HEK293 (cell line): Measurements from ENCODE around the gene SEMA3A.

ENCODE experiments used
- CTCF ChIA-PET: fragments of 350-600 bp; formaldehyde crosslinking; extraction: SDS; loops from one replicate; lab custom pipeline; 2021; ENCODE audit warnings: antibody characterized with exemption; lab: Yijun Ruan, JAX
- POLR2A ChIA-PET: fragments of 300-600 bp; formaldehyde crosslinking; extraction: SDS; loops from one replicate; lab custom pipeline; 2020; ENCODE audit warnings: antibody characterized with exemption, inconsistent platforms; lab: Yijun Ruan, JAX
- H3K27ac ChIP-seq: fragments of 200-500 bp; sonication (Bioruptor generic); 2 replicates; pipeline ENCODE4 v1.5.1; 2014; ENCODE audit warnings: low read depth, low read length, control low read depth, inconsistent platforms; ENCODE audit errors: extremely low read depth
- H3K36me3 ChIP-seq, 2 experiments: fragments of 200-500 bp in 1 of 2; sonication (Bioruptor generic) in 1 of 2; 1 replicate in 1 of 2; 2 replicates in 1 of 2; pipeline ENCODE4 v1.5.1; 2014 to 2017; ENCODE audit warnings: inconsistent platforms in 2 of 2, low read length in 2 of 2; ENCODE audit not compliant: control insufficient read depth in 2 of 2, insufficient read depth in 1 of 2
- H3K4me1 ChIP-seq: fragments of 200-500 bp; sonication (Bioruptor generic); 2 replicates; pipeline ENCODE4 v1.5.1; 2014; ENCODE audit warnings: mild to moderate bottlenecking, low read length, inconsistent platforms; ENCODE audit not compliant: control insufficient read depth, insufficient read depth
- H3K4me3 ChIP-seq: 2 replicates; pipeline ENCODE4 v1.5.1; 2011; ENCODE audit warnings: low read depth, mild to moderate bottlenecking, control low read depth, low read length, moderate library complexity
- H3K9me3 ChIP-seq: fragments of 200-500 bp; sonication (Bioruptor generic); 2 replicates; pipeline ENCODE4 v1.5.1; 2014; ENCODE audit warnings: low read depth, low read length, inconsistent platforms; ENCODE audit not compliant: control insufficient read depth, insufficient read depth
- BCL11B ChIP-seq: fragments of 450-650 bp; formaldehyde crosslinking; IDR thresholded peaks from 2 replicates; pipeline ENCODE4 v1.5.1; 2016; ENCODE audit warnings: low read depth, missing biosample characterization, missing genetic modification characterization
- GFI1B ChIP-seq: fragments of 450-650 bp; formaldehyde crosslinking; IDR thresholded peaks from 2 replicates; pipeline ENCODE4 v1.5.1; 2016; ENCODE audit warnings: missing biosample characterization, missing genetic modification characterization
- GLI4 ChIP-seq: fragments of 450-650 bp; formaldehyde crosslinking; IDR thresholded peaks from 2 replicates; pipeline ENCODE4 v1.5.1; 2016; ENCODE audit warnings: missing biosample characterization, missing genetic modification characterization
- GLIS1 ChIP-seq: fragments of 450-650 bp; formaldehyde crosslinking; IDR thresholded peaks from 2 replicates; pipeline ENCODE4 v1.5.1; 2016; ENCODE audit warnings: missing biosample characterization, missing genetic modification characterization
- REPIN1 ChIP-seq: fragments of 450-650 bp; formaldehyde crosslinking; IDR thresholded peaks from 2 replicates; pipeline ENCODE4 v1.5.1; 2017; ENCODE audit warnings: missing biosample characterization, missing genetic modification characterization, low read depth
- SCRT2 ChIP-seq: fragments of 450-650 bp; formaldehyde crosslinking; IDR thresholded peaks from 2 replicates; pipeline ENCODE4 v1.5.1; 2016; ENCODE audit warnings: missing biosample characterization, missing genetic modification characterization
- ZBTB20 ChIP-seq: fragments of 450-650 bp; formaldehyde crosslinking; IDR thresholded peaks from 2 replicates; pipeline ENCODE4 v1.5.1; 2016; ENCODE audit warnings: missing biosample characterization, missing genetic modification characterization
- ZBTB21 ChIP-seq: fragments of 450-650 bp; formaldehyde crosslinking; IDR thresholded peaks from 2 replicates; pipeline ENCODE4 v1.5.1; 2017; ENCODE audit warnings: missing biosample characterization, missing genetic modification characterization
- ZBTB7A ChIP-seq: fragments of 450-650 bp; formaldehyde crosslinking; IDR thresholded peaks from 2 replicates; pipeline ENCODE4 v1.5.1; 2016; ENCODE audit warnings: low read depth, missing biosample characterization, missing genetic modification characterization
- ZFP37 ChIP-seq: fragments of 450-650 bp; formaldehyde crosslinking; IDR thresholded peaks from 2 replicates; pipeline ENCODE4 v1.5.1; 2016; ENCODE audit warnings: missing biosample characterization, missing genetic modification characterization
- ZIC2 ChIP-seq: fragments of 450-650 bp; formaldehyde crosslinking; IDR thresholded peaks from 2 replicates; pipeline ENCODE4 v1.5.1; 2016; ENCODE audit warnings: missing biosample characterization, missing genetic modification characterization
- ZNF10 ChIP-seq: fragments of 450-650 bp; formaldehyde crosslinking; IDR thresholded peaks from 2 replicates; pipeline ENCODE4 v1.5.1; 2017; ENCODE audit warnings: missing biosample characterization, missing genetic modification characterization
- ZNF16 ChIP-seq: fragments of 450-650 bp; formaldehyde crosslinking; IDR thresholded peaks from 2 replicates; pipeline ENCODE4 v1.5.1; 2016; ENCODE audit warnings: low read depth, missing biosample characterization, missing genetic modification characterization
- ZNF174 ChIP-seq: fragments of 450-650 bp; formaldehyde crosslinking; IDR thresholded peaks from 2 replicates; pipeline ENCODE4 v1.5.0; 2017; ENCODE audit warnings: missing biosample characterization, mild to moderate bottlenecking, missing genetic modification characterization
- ZNF221 ChIP-seq: fragments of 450-650 bp; formaldehyde crosslinking; IDR thresholded peaks from 2 replicates; pipeline ENCODE4 v1.5.1; 2017; ENCODE audit warnings: missing biosample characterization, missing genetic modification characterization, borderline replicate concordance
- ZNF239 ChIP-seq: fragments of 450-650 bp; formaldehyde crosslinking; IDR thresholded peaks from 2 replicates; pipeline ENCODE4 v1.5.1; 2016; ENCODE audit warnings: missing biosample characterization, missing genetic modification characterization
- ZNF324 ChIP-seq: fragments of 450-650 bp; formaldehyde crosslinking; IDR thresholded peaks from 2 replicates; pipeline ENCODE4 v1.5.1; 2016; ENCODE audit warnings: missing biosample characterization, missing genetic modification characterization
- ZNF354C ChIP-seq: fragments of 450-650 bp; formaldehyde crosslinking; IDR thresholded peaks from 2 replicates; pipeline ENCODE4 v1.5.1; 2016; ENCODE audit warnings: missing biosample characterization, missing genetic modification characterization, low read depth, borderline replicate concordance
- ZNF600 ChIP-seq: fragments of 450-650 bp; formaldehyde crosslinking; IDR thresholded peaks from 2 replicates; pipeline ENCODE4 v1.5.1; 2016; ENCODE audit warnings: missing biosample characterization, missing genetic modification characterization
- ZNF624 ChIP-seq: fragments of 450-650 bp; formaldehyde crosslinking; IDR thresholded peaks from 2 replicates; pipeline ENCODE4 v1.5.1; 2017; ENCODE audit warnings: missing biosample characterization, missing genetic modification characterization
- ZNF776 ChIP-seq: fragments of 450-650 bp; formaldehyde crosslinking; IDR thresholded peaks from 2 replicates; pipeline ENCODE4 v1.5.0; 2017; ENCODE audit warnings: missing biosample characterization, missing genetic modification characterization, borderline replicate concordance
- TF ChIP-seq, protein P1 (sequence below): fragments of 450-650 bp; formaldehyde crosslinking; IDR thresholded peaks from 2 replicates; pipeline ENCODE4 v1.5.1; 2016; ENCODE audit warnings: missing biosample characterization, missing genetic modification characterization
- TF ChIP-seq, protein P2 (sequence below): fragments of 450-650 bp; IDR thresholded peaks from 2 replicates; pipeline ENCODE4 v1.5.1; 2018; ENCODE audit warnings: missing biosample characterization, mild to moderate bottlenecking, missing genetic modification characterization

Gene SEMA3A

DNA sequence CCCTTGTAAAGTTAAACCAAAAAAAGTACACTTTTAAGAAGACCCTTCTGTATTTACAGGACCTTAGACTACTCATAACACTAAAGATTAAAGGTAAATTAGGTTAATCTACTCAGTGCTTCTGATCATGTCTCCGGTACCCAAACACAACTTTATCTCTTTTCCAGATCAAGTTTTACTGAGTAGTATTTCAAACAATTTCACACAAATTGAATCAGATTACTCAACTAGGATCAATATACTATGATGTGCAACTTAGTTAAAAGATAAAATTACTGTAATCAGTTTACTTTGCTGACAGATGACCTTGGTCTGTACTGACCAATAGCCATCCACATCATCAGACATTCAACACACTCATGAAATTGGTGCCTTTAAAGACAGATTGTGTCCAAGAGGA is 191.4 kb downstream of the SEMA3A start:
- H3K9me3 ChIP-seq = no peaks in the 10 kb centered on the region
- no peak overlapping the region for H3K27ac ChIP-seq
- H3K4me3 ChIP-seq = no peak overlapping the region
- POLR2A ChIA-PET = no interaction called here
- no peaks in the 10 kb centered on the region for H3K36me3 ChIP-seq
- no peaks in the 10 kb centered on the region for H3K4me1 ChIP-seq
- TF ChIP-seq ZNF221 (tag by site-specific recombination) (no peak), ZFP37 (tag by site-specific recombination) (no peak), ZNF239 (no peak), ZNF776 (tag by site-specific recombination) (no peak), ZNF624 (no peak), ZBTB20 (tag by site-specific recombination) (no peak), GLIS1 (tag by site-specific recombination) (no peak), ZNF600 (tag by site-specific recombination) (no peak), GFI1B (tag by site-specific recombination) (no peak), BCL11B (no peak), ZNF354C (tag by site-specific recombination) (no peak), REPIN1 (tag by site-specific recombination) (no peak), SCRT2 (no peak)
- TF ChIP-seq, protein P1, sequence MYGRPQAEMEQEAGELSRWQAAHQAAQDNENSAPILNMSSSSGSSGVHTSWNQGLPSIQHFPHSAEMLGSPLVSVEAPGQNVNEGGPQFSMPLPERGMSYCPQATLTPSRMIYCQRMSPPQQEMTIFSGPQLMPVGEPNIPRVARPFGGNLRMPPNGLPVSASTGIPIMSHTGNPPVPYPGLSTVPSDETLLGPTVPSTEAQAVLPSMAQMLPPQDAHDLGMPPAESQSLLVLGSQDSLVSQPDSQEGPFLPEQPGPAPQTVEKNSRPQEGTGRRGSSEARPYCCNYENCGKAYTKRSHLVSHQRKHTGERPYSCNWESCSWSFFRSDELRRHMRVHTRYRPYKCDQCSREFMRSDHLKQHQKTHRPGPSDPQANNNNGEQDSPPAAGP (tag by site-specific recombination) = no peak
- TF ChIP-seq, protein P2, sequence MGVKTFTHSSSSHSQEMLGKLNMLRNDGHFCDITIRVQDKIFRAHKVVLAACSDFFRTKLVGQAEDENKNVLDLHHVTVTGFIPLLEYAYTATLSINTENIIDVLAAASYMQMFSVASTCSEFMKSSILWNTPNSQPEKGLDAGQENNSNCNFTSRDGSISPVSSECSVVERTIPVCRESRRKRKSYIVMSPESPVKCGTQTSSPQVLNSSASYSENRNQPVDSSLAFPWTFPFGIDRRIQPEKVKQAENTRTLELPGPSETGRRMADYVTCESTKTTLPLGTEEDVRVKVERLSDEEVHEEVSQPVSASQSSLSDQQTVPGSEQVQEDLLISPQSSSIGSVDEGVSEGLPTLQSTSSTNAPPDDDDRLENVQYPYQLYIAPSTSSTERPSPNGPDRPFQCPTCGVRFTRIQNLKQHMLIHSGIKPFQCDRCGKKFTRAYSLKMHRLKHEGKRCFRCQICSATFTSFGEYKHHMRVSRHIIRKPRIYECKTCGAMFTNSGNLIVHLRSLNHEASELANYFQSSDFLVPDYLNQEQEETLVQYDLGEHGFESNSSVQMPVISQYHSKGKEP (tag by site-specific recombination) = no peak
- TF ChIP-seq, all 188 proteins: peak for 0
- CTCF ChIA-PET = no interaction called here

DNA sequence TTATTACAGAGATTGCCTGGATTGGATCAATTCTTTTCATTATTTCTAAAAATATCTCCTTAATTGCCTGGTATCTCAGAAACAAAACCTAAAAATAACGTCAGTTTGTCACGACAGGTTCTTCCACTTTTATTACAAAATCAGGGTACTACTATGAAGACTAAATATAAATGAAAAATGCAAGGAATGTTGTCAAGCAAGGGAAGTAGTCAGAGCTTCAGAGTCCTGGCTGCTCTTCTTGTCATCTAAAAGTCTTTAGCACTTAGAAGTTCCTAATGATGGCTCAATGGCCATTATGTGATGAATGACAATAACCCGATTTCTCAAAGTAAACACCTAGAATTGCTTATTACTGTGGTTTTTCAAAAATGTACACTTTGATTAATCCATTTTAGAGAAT is 192.2 kb downstream of the SEMA3A start:
- no peak overlapping the region for H3K27ac ChIP-seq
- H3K4me3 ChIP-seq = no peak overlapping the region
- ChIA-PET CTCF (no interaction called here), POLR2A (no interaction called here)
- H3K9me3 ChIP-seq = no peaks in the 10 kb centered on the region
- H3K36me3 ChIP-seq = no peaks in the 10 kb centered on the region
- H3K4me1 ChIP-seq = no peaks in the 10 kb centered on the region
- TF ChIP-seq ZIC2 (no peak), ZNF10 (tag by site-specific recombination) (no peak), ZBTB21 (tag by site-specific recombination) (no peak), ZBTB7A (tag by site-specific recombination) (no peak), GLI4 (no peak)

DNA sequence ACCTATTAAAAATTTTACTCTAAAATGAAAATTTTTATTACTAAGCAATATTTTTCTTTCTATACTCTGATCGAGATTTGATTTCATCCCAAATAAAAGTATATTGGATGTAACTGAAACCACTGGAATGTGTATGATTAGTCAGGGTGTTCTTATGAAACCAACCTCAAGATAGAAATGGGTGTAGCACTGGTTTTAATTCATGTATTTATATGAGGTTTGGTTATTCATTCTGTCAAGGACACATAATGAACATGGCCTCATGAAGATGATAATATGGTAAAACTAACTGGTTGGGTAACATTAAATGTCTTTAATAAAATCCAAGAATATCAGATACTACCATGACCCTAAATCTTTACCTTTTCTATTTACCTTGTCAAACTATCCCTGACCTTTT is 197.7 kb downstream of the SEMA3A start:
- Histone ChIP-seq H3K27ac (no peak overlapping the region), H3K4me1 (no peaks in the 10 kb centered on the region), H3K36me3 (no peaks in the 10 kb centered on the region), H3K4me3 (no peak overlapping the region), H3K9me3 (no peaks in the 10 kb centered on the region)
- CTCF ChIA-PET = no interaction called here
- TF ChIP-seq ZNF16 (tag by site-specific recombination) = no peak
- TF ChIP-seq ZNF624 = no peak
- no peak for TF ChIP-seq ZNF174 (tag by site-specific recombination)
- no peak for TF ChIP-seq ZNF324 (tag by site-specific recombination)
- POLR2A ChIA-PET = no interaction called here
